GM19193 (cell line): ENCODE data around the gene SLC10A2.

Experiments
- POLR2A ChIP-seq: IDR thresholded peaks from 4 replicates; pipeline ENCODE4 v1.6.1; 2011; ENCODE audit not compliant: insufficient read depth, insufficient read length; ENCODE audit errors: extremely low read depth

Gene SLC10A2, protein sequence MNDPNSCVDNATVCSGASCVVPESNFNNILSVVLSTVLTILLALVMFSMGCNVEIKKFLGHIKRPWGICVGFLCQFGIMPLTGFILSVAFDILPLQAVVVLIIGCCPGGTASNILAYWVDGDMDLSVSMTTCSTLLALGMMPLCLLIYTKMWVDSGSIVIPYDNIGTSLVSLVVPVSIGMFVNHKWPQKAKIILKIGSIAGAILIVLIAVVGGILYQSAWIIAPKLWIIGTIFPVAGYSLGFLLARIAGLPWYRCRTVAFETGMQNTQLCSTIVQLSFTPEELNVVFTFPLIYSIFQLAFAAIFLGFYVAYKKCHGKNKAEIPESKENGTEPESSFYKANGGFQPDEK

DNA sequence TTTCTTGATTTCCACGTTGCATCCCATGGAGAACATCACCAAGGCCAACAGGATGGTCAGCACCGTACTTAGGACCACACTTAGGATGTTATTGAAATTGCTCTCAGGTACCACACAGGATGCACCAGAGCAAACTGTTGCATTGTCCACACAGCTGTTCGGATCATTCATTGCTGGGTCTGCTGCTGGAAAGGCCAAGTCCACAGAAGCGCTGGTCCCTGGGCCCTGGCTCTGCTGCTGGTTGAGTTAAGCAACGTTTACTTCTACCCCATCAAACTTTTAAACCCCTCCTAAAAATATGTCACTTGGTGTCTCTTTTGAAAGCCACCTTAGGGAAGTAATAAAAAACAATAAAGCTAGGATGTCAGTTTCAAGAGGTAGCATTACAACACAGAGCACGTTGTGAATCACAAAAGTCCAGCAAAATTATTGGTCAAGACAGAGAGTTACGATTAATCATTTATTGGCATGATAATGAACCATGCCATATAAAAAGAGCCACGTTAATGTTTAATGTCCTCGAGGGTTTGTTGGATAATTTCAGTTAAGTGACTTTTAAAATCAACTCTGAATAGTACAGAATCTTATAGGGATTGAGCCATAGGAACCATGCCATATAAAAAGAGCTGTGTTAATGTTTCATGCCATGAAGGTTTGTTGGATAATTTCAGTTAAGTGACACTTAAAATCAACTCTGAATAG lies at the start of gene SLC10A2:
Gene SLC10A2 (minus strand): TSS at position 339 of the 702 bp plus-strand sequence. CDS start 168 bp downstream, at position 171.
- no peak for TF ChIP-seq POLR2A

DNA sequence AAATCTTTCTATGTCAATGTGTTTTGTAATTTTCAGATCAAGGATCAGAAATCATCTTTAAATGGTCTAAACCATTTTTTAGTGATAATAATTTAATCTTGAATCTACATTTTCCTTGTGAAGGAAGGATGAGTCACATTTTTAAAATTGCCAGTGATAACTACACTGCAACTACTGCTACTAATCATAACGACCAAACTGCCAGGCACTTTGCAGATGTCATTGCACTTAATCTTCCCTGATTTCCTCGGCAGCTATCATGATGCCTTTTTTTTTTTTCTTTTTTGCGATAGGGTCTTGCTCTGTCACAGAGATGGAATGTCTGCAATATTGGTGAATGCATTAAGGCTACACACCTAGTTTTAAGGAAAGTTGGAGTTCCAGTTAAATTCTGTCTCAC lies 41.4 kb upstream of the SLC10A2 start:
- TF ChIP-seq POLR2A = no peak

DNA sequence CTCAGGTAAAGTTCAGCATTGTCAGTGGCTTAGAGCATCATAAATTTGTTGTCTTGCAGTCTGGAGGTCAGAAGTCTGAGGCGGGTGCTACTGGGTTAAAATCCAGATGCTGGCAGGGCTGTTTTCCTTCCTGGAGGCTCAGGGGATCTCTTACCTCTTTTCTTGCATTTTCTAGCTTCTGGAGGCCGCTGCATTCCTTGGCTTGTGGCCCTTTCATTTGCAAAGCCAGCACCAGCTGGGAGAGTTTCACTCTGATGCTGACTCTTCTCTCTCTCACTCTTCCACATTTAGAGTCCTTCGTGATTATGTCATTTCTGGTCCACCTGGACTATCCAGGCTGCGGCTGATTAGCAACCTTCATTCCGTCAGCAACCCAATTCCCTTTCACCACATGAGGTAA lies 38.1 kb upstream of the SLC10A2 start:
- no peak for TF ChIP-seq POLR2A

GRCh38 chr13:103102482-103102881 lies 36.3 kb upstream of the SLC10A2 start:
- no peak for TF ChIP-seq POLR2A

DNA sequence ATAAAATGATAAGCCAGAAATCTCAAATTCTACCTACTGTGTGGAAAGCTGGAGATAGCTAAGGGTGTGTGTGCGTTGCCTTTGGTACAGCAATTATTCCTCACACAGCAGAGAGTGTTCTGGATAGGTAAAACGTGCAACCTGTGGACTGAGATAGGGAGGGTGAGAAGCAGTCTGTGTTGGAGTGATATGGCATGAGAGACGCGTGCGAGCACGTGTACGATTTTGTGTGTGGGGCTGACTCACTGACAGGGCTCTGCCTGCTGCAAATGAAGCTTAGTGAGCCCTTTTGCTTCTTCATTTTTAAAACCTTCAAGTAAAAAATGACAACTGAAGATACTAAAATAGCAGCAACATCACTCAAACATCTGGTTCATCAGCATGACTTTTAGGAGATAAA lies 35.7 kb upstream of the SLC10A2 start:
- TF ChIP-seq POLR2A = no peak

- no peak for TF ChIP-seq POLR2A
Observed at GRCh38 chr13:103101500-103101899, 35.3 kb upstream of the SLC10A2 start.

- no peak for TF ChIP-seq POLR2A
Observed at GRCh38 chr13:103100830-103101229, 34.6 kb upstream of the SLC10A2 start.

DNA sequence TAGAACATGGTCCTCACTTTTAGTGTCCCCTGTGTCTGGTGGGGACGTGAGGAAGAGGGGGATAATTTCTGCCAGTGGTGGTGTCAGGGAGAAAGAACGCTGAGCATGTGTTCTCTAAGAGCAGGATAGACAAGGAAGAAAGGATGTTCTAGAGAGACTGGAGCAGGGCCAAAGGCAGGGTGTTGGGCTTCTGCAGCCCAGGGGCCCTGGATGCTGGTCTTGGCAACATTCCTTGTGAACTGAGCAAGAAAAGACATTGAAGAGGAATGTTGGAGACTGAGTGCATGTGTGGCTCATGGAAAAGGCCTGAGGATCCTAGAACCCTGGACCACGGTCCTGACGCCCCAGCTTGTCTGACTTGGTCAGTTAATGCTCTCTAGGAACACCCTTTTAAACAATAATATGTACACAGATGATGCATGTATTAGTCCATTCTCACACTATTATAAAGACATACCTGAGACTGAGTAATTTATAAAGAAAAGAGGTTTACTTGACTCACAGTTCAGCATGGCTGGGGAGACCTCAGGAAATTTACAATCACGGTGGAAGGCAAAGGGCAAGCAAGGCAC lies 33.6 kb upstream of the SLC10A2 start:
- TF ChIP-seq POLR2A = no peak

DNA sequence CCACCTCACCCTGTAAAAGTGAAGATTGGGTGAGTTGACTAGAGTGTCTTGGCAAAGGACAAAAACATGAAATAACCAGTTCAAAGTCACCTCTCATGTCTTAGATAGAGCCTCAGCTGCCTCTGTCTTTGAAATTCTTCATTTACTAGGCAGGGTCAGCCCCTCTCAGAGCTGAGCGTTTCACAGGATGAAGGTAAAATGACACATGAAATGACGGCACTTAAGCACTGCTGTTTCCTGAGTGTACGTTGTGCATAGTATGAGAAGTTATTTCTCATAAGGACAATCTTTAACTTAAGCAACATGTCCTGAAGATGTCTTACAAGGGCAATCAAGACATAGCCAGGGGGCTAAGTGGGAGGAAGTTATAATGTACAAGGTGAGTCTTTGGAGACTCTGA lies 32.3 kb upstream of the SLC10A2 start:
- TF ChIP-seq POLR2A = no peak

DNA sequence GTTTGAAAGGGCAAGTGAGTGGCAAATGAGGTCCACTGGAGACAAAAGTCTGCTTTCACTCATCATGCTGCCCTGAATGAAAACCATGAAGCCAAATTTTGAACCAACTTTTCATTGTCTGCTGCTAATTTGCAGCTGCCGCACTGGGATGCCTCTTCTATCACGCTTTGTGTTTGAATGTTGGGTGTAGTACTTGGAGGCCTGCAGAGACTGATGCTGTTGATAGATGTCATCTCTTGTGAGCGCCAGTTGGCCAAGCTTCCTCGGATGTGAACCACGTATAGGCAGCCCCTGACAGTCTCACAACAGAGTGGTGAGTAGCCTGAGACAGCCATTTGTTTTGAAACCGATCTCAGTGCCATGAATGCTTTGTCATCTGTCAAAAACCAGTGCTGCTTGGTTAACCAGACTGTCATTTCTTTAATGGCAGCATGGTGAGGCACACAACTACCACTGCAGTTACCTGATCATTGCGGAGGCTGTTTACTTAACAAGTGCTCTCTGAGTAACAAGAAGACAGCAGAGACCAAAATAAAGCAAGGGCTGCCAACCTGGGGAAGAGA lies 31.2 kb upstream of the SLC10A2 start:
- no peak for TF ChIP-seq POLR2A

DNA sequence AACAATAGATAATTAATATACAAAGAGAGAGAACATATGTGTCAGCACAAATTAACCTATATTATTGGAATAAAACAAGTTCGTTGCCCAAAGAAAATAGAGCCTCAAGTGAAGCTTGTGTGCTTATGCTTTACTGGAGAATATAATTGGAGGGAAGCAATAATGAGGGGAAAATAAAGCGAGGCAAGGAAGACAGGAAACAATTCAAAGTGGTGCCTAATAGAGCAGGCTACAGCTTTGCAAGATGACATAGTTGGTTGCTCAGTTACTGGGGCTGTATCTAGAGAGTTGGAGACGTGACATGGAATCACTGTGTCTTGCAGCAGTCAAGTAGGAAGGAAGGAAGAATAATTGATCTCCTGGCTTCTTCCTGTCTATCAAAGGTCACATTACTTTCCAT lies 21.1 kb upstream of the SLC10A2 start:
- no peak for TF ChIP-seq POLR2A

DNA sequence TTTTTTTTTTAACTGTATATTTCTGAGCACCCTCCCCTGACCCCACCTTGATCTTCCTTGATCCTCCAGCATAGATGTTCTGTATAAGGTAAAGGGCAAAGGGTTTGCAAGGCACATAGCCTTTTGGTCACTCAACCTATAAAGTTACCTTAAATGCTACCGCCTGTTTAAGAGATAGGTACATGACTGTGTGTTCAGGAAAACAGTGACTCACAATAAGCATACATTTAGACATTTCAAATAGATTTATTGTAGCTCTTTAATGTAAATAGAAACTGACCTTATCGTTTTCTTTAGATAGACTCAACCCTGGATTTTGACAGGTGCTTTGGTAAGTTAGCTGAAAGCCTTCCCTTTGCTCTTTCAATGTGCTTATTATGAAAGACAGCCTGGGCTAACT lies 15.2 kb upstream of the SLC10A2 start:
- no peak for TF ChIP-seq POLR2A

DNA sequence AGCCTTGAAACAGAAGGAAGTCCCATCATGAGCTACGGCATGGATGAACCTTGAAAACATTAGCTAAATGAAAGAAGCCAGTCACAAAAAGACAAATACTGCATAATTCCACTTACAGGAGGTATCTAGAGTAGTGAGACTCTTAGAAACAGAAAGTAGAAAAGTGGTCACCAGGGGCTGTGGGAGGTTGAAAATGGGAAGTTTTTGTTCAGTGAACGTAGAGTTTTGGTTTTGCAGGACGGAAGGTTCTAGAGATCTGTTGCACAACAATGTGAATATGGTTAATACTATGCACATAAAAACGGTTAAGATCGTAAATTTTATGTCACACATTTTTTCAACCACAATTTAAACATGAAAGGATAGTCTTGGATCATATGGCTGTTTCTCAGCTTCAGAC lies 11.9 kb upstream of the SLC10A2 start:
- TF ChIP-seq POLR2A = no peak

DNA sequence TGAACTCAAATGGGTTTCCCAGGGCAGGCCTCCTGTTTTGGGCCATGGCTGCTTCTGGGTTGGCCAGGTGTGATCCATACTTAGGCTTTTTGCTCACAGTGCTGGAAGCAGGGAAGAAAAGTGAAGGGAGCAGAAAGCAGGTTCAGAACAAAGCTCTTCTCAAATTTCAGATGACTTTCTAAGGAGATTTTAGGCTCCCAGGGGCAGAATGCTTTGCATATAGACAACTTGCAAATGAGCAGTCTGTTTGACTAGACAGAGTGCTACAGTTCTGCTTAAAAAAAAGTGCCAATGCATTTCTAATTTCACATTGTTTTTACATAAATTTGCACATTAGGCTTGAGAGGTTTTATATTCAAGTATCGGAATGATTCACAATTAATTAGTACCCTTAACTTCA lies 2.6 kb upstream of the SLC10A2 start:
- TF ChIP-seq POLR2A = no peak

DNA sequence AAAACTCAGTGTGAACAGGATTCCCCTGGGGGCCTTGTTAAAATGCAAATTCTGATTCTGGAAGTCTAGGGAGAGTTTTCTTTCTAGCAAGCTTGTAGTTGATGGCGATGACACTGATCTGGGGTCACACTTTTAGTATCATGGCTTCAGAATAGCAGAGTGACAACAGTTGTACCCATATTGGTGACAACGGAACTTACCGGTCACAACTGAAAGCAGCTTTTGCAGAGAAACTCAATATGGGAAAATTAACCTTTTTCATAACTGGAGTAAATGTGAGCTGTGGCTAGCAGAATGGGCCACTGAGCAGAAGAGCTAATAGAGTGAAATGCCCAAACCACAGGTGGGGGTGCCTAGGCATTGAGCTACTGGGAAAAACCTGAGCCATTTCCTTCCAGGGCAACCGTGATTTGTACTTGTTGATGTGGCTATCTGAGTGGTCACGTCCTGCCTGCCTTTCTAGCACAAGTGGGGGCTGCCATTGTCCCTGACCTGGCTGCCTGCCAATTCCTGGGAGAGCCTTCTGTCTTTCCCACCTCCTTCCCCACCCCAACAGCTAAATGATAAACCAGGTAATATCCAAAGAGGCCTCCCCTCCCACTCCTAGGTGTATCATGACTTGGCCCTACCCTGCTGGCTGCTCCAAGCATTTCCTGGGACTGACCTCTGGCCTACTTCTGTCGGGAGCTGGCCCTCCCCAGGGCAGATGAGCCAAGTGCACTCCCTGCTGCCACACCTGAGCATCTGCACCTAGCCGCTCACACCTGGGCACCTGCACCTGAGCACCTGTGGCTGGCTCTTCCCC lies 1.7 kb upstream of the SLC10A2 start:
- TF ChIP-seq POLR2A = no peak

DNA sequence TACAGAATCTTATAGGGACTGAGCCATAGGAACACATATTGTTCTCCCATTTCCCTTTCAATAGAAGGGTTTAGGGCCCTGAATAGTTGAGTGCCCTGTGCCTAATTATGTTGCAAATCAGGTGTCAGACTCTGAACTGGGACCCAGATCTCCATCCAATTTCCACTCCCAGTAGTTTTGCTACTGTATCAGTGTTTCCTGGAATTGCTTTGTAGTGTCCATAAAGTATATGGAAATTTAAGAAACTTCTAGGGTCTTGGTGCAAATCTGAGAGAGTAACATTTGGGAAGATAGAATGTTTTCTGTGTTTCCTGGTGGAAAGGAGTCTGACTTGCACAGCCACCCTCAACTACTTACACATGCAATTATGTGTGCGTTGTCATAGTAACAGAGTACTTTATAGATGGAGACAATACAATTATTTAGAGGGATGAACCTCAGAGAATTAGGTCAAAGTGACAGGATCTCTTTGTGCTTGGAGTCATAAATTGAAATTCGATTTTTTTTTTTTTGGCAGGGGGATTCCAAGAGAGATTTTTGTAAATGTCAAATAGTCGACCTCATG lies 646 bp upstream of the SLC10A2 start:
- no peak for TF ChIP-seq POLR2A
